ENCODE measurements around the gene RTN4RL1. TPM values are rescaled to one million over a fixed set of nuclear protein-coding genes. Genes with fewer than 3 reads are reported as not detected.

RTN4RL1 gene
- total RNA-seq, 1 experiment from 2014 or later, result 0.22 TPM

- no peak overlapping the region for H3K27ac Mint-ChIP-seq
- no peak overlapping the region for H2BK12ac ChIP-seq (ENCODE audit: insufficient read length, low read depth, low read length)
- H3K23me2 ChIP-seq (ENCODE audit: insufficient read length, low read depth, low read length, poor library complexity, severe bottlenecking), result no peaks in the 10 kb centered on the region
- H4K20me1 ChIP-seq (ENCODE audit: control insufficient read depth, insufficient read depth, insufficient read length), result no peaks in the 10 kb centered on the region
- H3K56ac ChIP-seq (ENCODE audit: insufficient read length, low read depth, low read length), result no peak overlapping the region
- H4K91ac ChIP-seq (ENCODE audit: insufficient read length, low read depth, low read length), result no peak overlapping the region
- no peak for TF ChIP-seq CTCF (conservative IDR thresholded peaks at IDR 0.05)
- H2BK20ac ChIP-seq (ENCODE audit: low read depth, low read length, poor library complexity, severe bottlenecking), result no peak overlapping the region
- no peak overlapping the region for H2BK15ac ChIP-seq (ENCODE audit: low read depth, low read length)
- H3K27me3 ChIP-seq (ENCODE audit: insufficient read depth, low read length), result no peaks in the 10 kb centered on the region
- H3K4me2 ChIP-seq (ENCODE audit: insufficient read depth, insufficient read length, low read length), result no peak overlapping the region
- no peaks in the 10 kb centered on the region for H3K4me1 ChIP-seq (ENCODE audit: insufficient read depth, low read length)
- no peaks in the 10 kb centered on the region for H3K9me3 ChIP-seq (ENCODE audit: control insufficient read depth, low read depth, low read length)
- no peaks in the 10 kb centered on the region for H3K27me3 Mint-ChIP-seq (ENCODE audit: low read depth)
- H3K79me2 ChIP-seq (ENCODE audit: insufficient read depth, low read length), result no peaks in the 10 kb centered on the region
- no peak overlapping the region for H3K4ac ChIP-seq (ENCODE audit: low read depth, low read length)
- no peak overlapping the region for H2AK5ac ChIP-seq (ENCODE audit: insufficient read length, low read length)
- no peak overlapping the region for H3K18ac ChIP-seq (ENCODE audit: insufficient read length, low read depth, low read length)
- no peak overlapping the region for H4K8ac ChIP-seq (replicated peaks; ENCODE audit: insufficient read length, low read depth, low read length)
- H3K9ac ChIP-seq (ENCODE audit: extremely low read depth, insufficient read length, low read length), result no peak overlapping the region
- no peak overlapping the region for H3K23ac ChIP-seq (ENCODE audit: insufficient read length, low read depth, low read length)
- no peak overlapping the region for H4K5ac ChIP-seq (ENCODE audit: insufficient read length, low read depth, low read length)
- DNase-seq, result no peak
- no peaks in the 10 kb centered on the region for H3K4me1 Mint-ChIP-seq
- no peak overlapping the region for H3K14ac ChIP-seq (ENCODE audit: insufficient read depth, low read length)
- H3T11ph ChIP-seq (ENCODE audit: low read length), result no peak overlapping the region
- no peak overlapping the region for H3K27ac ChIP-seq (ENCODE audit: insufficient read length, low read depth, low read length)
- no peak overlapping the region for H2AFZ ChIP-seq (ENCODE audit: low read length)
- H2BK5ac ChIP-seq (ENCODE audit: insufficient read length, low read length), result no peak overlapping the region
- no CpG with 5 or more reads among the region's 7 CpGs for WGBS (ENCODE audit: extremely low coverage, insufficient read length, low lambda C conversion rate)
- H3K36me3 Mint-ChIP-seq (ENCODE audit: insufficient read depth in 1 of 3, low read depth in 3 of 3), result peaks cover 28 to 87% (median 75%) of the 10 kb centered on the region in 3 experiments
- H3K4me3 Mint-ChIP-seq, result no peak overlapping the region
- no peak overlapping the region for H2BK120ac ChIP-seq (ENCODE audit: low read depth, low read length, poor library complexity, severe bottlenecking)
- H3K79me1 ChIP-seq (ENCODE audit: insufficient read depth, low read depth, low read length, poor library complexity, severe bottlenecking), result no peaks in the 10 kb centered on the region
- H3K9me3 Mint-ChIP-seq, result no peaks in the 10 kb centered on the region
These were observed 130.3 kb downstream of the RTN4RL1 start for GRCh38 chr17:1894753-1895339.

Measured in H9 (cell line).